IMR-90 (cell line): Measurements from ENCODE around the gene MAP1LC3A.

Experiments used
- BHLHE40 ChIP-seq: fragments of 150-350 bp; IDR thresholded peaks from 2 replicates; pipeline ENCODE4 v1.6.1; 2016; ENCODE audit warnings: mild to moderate bottlenecking, low read depth, low read length
- CEBPB ChIP-seq: IDR thresholded peaks from 2 replicates; pipeline ENCODE4 v1.6.1; 2012; ENCODE audit warnings: low read depth, low read length, improper control_type of control experiment
- FOS ChIP-seq: fragments of 150-350 bp; IDR thresholded peaks from 2 replicates; pipeline ENCODE4 v1.6.1; 2016; ENCODE audit warnings: low read depth, low read length
- MXI1 ChIP-seq: IDR thresholded peaks from 2 replicates; pipeline ENCODE4 v1.6.1; 2012; ENCODE audit warnings: low read depth, mild to moderate bottlenecking, low read length, moderate library complexity, borderline replicate concordance
- POLR2A ChIP-seq: IDR thresholded peaks from 2 replicates; pipeline ENCODE4 v1.6.1; 2012; ENCODE audit warnings: mild to moderate bottlenecking, low read depth, low read length
- RCOR1 ChIP-seq: IDR thresholded peaks from 2 replicates; pipeline ENCODE4 v1.6.1; 2012; ENCODE audit warnings: mild to moderate bottlenecking, low read length, improper control_type of control experiment; ENCODE audit not compliant: insufficient replicate concordance
- TF ChIP-seq, protein P1 (sequence below): conservative IDR thresholded peaks from 2 replicates; pipeline ENCODE4 v1.5.1; 2012; ENCODE audit warnings: mild to moderate bottlenecking, low read depth, low read length, improper control_type of control experiment
- TF ChIP-seq, protein P2 (sequence below): fragments of 150-350 bp; IDR thresholded peaks from 2 replicates; pipeline ENCODE4 v1.6.1; 2017; ENCODE audit warnings: mild to moderate bottlenecking, antibody characterized with exemption, low read length, low read depth

DNA sequence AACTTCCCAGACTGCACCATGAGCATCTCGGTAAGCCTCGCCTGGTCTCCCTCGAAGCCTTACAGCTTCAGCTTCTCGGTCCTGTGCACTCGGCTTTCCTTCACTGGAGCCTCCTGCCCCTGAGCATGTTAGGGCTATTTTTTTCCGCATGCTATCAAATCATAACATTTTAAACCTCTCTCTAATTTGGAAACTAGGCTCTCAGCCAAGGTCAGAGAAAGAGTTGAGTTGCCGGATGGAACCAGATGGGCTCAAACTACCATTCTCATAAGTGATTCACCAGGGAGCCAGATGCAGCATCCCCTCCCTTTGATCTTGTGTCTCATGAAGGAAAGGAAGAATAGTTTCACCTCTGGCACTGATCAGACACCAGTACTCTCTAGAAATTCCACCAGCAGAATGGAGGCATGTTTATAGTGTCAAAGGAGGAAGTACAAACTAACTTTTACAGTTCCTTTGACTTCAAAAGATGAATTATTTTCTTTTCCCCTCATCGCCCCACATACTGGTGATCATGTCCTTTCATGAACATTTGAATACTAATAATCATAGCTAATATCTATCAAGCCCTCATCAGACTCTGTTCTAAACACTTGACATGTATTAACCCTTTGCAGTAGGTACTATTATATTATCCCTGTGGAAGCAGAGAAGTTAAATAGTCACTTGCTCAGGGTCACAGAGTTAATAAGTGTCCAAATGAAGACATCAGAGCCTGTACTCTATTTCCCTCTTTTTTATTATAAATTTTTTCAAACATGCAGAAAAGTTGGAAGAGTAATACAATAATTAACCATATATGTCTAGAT lies 46.7 kb downstream of the MAP1LC3A start:
- TF ChIP-seq, protein P1, sequence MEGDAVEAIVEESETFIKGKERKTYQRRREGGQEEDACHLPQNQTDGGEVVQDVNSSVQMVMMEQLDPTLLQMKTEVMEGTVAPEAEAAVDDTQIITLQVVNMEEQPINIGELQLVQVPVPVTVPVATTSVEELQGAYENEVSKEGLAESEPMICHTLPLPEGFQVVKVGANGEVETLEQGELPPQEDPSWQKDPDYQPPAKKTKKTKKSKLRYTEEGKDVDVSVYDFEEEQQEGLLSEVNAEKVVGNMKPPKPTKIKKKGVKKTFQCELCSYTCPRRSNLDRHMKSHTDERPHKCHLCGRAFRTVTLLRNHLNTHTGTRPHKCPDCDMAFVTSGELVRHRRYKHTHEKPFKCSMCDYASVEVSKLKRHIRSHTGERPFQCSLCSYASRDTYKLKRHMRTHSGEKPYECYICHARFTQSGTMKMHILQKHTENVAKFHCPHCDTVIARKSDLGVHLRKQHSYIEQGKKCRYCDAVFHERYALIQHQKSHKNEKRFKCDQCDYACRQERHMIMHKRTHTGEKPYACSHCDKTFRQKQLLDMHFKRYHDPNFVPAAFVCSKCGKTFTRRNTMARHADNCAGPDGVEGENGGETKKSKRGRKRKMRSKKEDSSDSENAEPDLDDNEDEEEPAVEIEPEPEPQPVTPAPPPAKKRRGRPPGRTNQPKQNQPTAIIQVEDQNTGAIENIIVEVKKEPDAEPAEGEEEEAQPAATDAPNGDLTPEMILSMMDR = no peak
- no peak for TF ChIP-seq CEBPB
- no peak for TF ChIP-seq POLR2A
- TF ChIP-seq BHLHE40 = no peak
- TF ChIP-seq, protein P2, sequence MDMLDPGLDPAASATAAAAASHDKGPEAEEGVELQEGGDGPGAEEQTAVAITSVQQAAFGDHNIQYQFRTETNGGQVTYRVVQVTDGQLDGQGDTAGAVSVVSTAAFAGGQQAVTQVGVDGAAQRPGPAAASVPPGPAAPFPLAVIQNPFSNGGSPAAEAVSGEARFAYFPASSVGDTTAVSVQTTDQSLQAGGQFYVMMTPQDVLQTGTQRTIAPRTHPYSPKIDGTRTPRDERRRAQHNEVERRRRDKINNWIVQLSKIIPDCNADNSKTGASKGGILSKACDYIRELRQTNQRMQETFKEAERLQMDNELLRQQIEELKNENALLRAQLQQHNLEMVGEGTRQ = no peak
- TF ChIP-seq RCOR1 = no peak
- no peak for TF ChIP-seq MXI1
- no peak for TF ChIP-seq FOS
